Activated CD4-positive, alpha-beta T cell treated with anti-CD3 and anti-CD28 coated beads for 4 hours (primary cell): ENCODE results near the gene KAT8.
A peak's percentile ranks its signal among the peaks of the same experiment; 100 is the strongest.
"Not testable (repeated sequence)": the region's sequence is repeated elsewhere in the genome, so short reads cannot be mapped to it uniquely, and the experiment has no call there.

ENCODE experiments used
- DNase-seq, 2 donors: peaks; one replicate each; pipeline ENCODE4 v3.0.0-alpha.2; 2020

The KAT8 gene

DNA sequence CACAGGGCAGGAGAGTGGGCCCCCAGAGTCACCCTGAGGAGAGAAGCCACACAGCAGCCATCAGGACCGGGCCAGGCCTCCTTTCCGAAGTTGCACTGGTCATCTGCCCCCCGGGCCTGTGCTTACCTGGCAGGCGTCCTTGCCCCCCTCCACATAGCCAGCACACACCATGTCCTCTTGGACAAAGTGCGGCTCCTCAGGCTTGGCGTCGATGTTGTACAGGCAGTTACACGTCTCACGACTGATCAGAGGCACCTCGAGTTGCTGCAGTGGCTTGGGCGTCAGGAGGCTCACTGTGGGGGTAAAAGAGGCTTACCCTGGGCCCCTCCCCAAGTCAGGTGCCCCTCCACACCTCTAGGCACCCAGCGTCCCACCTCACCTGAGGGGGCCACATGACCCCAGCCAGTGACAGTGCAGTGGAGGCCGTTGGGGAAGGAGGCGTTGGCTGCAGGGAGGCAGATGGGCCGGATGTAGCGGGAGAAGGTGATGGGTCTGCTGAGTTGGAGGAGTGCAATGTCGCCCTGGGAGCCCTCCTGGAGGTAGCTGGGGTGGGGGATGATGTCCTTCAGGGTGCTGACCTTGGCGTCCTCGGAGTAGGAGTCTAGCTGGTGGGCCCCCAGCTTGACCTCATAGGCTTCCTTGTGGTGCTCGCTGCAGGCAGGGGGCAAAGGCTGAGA lies 15.0 kb downstream of the KAT8 start:
- no peak for DNase-seq

GRCh38 chr16:31133046-31133501 lies 15.6 kb downstream of the KAT8 start:
- DNase-seq, result no peak

DNA sequence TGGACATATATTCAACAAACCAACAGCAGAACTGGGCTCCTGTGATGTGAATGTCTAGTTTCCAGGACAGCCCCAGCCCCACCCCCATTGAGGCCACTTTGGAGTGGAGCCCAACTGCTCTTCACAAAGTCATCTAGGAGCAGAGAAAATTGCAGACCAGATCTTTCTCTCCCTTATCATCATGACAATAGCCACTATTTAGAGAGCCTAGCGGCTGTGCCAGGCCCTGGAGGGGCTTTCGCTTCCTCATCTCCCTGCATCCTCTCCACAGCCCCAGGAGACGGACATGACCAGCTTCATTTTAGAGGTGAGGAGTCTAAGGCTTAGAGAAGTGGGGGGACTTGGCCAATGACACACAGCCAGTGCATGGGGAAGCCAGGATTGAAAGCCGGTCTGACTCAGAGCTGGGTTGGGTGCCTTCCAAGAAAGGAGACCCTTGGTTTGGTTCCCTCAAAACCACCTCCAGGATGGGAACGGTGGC lies 16.7 kb downstream of the KAT8 start:
- no peak for DNase-seq

DNA sequence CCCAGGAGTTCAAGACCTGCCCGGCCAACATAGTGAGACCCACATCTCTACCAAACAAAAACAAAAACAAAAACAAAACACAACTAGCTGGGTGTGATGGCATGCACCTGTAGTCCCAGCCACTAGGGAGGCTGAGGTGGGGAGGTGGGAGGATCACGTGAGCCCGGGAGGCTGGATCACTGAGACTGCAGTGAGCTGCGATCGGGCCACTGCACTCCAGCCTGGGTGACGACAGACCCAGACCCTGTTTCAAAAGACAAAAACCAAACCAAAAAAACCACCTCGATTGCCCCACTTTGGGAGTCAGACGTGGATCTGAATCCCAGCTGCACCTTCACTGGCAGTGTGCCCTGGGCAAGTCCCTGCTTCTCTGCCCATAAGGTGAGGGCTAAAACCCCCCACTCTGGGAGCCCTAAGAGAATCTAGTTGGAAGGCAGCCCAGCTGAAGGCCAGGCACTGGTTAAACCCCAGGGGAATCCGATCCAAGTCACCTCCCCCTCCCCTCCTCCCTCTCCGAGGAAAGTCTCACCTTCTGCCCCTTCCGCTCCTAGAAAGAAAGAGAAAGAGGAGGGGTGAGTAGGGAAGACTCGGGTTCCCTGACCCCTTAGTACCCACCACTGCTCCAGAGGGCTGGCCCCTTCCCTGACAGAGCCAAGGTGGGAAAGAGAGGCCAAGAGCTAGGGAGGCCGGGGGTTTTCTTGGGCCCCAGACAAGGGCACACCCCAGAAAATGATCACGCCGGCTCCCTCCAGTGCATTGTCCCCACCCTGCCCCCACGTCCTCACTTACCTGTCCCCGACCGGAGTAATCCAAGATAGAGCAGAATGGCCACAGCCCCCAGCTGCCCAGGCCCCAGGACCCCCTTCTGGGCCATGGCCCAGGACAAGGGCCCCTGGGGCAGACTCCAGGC lies 17.4 kb downstream of the KAT8 start:
- no peak for DNase-seq

DNA sequence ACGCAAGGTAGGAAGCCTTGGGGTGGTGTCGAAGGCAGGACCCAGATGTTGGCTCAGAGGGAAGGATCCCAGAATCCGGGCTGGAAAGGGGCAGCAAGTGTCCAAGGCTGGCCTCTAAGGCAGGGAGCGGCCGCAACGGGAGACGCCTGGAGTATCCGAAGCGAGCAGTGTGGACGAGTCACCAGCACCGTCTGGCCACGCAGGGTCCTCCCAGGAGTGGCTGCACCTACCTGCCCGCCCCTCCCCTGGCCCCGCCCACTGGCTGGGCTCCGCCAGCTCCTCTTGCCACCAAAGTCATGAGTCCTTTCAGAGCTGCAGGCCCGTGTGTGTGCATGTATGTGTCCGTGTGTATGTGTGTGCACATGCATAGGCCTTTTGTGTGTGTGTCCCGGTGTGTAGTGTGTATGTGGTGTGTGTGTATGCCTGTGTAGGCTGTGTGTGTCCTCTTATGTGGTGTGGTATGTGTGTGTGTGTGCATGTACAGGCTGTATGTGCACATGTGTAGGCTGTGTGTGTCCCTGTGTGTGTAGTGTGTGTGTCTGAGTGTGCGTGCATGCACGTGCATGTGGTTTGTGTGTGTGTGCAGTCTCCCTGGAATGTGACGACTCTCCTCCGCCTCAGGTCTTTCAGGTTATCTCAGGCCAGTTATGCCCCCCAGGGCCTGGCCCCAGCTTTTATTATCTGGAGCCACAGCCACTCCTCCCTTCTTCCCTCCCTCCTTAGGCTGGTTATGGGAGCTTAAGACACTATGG lies 18.2 kb downstream of the KAT8 start, which contains the start of gene PRSS8:
PRSS8 (minus strand) TSS at position 193 of the 752 bp plus-strand sequence. CDS start 229 bp downstream, outside the sequence.
- DNase-seq, result no peak

- DNase-seq, result no peak
Measured at GRCh38 chr16:31136287-31136662, 18.8 kb downstream of the KAT8 start.

DNA sequence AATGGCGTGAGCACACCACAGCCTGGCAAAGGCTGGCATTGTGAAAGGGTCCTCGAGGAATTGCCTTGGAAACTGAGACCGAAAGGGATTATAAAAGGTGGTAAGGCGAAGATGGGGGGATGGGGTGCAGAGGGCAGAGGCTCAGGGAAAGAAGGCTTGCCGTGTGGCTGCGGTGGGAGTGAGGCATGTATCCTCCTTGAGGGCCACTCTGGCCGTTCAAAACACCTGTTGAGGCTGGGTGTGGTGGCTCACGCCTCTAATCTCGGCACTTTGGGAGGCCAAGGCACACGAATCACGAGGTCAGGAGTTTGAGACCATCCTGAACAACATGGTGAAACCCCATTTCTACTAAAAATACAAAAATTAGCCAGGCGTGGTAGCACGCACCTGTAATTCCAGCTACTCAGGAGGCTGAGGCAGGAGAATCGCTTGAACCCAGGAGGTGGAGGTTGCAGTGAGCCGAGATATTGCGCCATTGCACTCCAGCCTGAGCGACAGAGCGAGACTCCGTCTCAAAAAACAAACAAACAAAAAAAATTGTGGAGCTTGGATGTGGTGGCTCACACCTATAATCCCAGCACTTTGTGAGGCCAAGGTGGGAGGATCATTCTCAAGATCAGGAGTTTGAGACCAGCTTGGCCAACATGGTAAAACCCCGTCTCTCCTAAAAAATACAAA lies 19.5 kb downstream of the KAT8 start:
- not testable (repeated sequence) for DNase-seq

DNA sequence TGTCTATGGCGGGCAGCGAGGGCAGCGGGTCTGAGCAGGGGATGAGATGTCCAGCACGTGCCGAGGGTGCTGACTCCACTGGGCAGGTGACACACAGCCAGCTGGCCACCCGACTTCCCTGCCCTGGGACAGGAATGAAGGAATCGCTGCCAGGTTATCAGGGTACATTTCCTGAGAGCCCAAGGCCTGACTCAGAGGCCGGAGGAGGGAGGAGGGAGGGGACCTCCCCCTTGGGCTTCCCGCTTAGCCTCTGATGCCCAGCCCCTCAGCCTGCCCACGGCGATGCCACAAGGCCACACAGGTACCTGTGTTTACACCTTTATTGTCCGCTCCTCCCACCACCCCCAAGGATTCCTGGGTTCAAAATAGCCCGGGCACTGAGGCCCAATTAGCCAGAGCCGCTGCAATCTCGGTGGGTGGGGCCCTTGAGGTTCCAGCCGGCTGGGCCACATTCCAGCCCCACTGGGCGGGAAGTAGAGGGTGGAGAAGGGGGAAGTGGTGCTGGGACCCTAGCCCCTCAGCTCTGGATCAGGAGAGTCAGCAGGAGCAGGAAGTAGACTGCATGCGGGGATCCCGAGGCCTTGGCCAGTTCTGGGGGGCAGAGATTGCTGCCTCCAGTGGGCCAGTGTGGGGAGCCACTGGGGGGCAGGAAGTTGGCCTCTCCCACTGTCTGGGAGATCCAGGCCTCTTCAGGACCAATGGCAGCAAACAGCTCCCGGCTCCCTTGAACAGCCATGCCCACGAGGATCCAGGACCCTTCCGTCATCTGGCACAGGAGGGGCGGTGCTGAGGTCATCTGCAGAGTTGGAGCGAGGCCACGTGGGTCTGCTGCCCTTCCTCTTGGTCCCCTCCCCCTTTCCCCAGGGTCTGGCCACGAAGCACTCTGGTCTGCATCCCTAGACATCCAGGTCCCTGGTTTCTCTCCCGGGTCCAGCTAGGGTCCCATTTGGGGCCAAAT lies 21.4 kb downstream of the KAT8 start:
- DNase-seq, result no peak

DNA sequence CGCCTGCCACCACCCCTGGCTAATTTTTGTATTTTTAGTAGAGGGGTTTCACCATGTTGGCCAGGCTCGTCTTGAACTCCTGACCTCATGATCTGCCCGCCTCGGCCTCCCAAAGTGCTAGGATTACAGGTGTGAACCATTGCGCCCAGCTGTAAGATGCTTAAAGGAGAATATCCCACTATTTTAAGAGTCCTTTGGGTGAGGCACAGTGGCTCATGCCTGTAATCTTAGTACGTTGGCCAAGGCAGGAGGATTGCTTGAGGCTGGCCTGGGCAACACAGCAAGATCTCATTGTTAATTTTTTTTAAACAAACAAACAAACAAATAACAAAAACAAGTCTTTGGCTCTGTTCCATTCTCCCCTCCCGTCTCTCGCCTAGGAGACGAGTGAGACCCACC lies 23.6 kb downstream of the KAT8 start:
- DNase-seq, result not testable (repeated sequence)

DNA sequence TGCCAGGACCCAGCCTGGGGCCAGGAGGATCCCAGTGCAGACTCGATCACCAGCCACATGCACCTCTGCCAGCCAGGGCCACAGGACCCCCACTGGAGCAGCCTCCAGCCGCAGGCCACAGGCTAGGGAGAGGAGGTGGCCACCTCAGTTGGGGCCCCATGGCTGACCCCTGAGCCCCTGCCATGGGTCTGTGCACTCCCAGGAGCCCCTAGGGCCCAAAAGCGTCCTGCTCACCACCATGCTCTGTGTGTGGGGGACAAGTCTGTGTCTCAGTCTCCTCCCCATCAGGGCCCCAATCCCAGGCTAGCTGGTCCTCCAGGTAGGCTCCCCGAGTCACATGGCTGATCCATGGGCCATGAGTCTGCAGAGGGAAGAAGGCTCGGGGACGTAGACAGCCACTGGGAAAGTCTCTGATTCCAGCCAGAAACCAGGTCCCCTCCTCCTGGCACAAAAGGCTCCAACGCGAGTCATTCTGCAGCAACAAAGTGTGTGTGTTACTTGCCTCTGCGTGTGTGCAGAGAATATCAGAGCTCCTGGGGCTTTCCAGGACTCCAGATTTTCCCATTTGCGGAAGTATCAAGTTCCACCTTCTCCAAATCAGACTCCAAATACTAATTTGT lies 24.1 kb downstream of the KAT8 start:
- no peak for DNase-seq

DNA sequence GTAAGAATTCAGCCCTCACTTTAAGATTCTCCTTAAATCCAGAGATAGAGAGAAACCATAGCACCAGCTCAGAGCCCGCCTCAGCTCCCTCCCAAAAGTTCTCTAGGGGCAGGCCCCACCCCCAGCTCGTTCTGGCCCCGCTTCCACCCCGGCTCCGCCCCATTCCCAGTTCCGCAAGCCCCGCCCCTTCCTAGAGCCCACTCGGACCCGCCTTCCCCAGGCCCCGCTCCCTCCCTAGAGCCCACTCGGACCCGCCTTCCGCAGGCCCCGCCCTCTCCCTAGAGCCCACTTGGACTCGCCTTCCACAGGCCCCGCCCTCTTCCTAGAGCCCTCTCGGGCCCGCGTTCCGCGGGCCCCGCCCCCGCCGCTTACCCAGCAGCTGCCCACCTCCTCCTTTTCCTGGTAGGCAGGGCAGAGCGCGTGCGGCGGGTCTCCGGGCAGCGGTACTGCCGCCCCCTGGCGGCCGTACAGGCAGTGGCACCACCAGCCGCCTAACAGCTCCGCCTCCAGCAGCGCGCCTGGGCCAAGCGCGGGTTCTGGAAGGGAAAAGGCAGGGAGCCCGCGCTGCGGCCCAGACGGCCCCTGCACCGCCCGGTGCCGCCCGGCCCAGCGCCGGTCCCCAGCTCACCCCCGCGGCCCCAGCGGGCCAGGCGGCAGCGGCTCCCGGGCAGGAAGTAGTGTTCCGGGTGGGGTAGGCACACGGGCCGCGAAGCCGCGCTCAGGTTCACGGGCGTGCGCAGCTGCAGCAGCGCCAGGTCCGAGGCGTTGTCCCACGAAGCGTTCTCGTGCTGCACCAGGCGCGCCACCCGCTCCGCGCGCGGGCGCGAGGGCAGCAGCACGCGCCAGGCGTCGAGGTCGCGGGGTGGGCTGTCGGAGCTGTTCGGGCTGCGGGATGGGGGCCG lies 24.9 kb downstream of the KAT8 start:
- DNase-seq, result peak; percentile 96 to 97

GRCh38 chr16:31143011-31143693 lies 25.7 kb downstream of the KAT8 start:
- DNase-seq, result peak in 1 of 2 donors; percentile 19

DNA sequence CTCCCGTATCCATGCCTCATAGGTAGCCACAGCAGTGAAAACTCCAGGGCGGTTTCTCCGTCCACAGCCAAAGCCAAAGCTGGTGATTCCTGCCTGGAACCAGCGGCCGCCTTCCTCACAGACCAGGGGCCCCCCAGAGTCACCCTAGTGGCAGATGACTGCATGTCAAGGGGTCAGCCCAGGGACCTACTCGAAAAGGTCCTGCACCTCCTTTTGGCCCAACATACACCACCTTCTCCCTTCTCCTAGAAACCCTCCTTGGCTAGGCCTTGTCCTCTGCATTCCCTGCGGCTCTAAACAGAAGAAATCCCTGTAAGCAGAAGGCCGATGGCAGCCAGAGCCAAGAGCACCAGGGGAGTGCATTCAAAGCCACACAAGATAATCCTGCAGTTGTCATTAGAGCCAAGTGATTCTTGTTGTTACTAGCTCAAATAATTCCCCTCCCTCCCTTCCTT lies 26.3 kb downstream of the KAT8 start:
- no peak for DNase-seq

DNA sequence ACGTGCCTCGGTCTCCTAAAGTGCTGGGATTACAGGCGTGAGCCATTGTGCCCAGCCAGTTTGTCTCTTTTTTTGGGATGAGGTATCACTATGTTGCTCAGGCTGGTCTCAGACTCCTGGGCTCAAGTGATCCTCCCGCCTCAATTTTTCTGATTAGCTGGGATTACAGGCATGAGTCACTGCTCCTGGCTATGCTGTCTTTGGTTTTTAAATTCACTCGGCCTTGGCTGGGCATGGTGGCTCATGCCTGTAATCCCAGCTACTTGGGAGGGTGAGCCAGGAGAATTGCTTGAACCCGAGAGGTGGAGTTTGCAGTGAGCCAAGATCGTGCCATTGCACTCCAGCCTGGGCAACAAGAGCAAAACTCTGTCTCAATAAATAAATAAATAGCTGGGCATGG lies 27.0 kb downstream of the KAT8 start:
- DNase-seq, result not testable (repeated sequence)

DNA sequence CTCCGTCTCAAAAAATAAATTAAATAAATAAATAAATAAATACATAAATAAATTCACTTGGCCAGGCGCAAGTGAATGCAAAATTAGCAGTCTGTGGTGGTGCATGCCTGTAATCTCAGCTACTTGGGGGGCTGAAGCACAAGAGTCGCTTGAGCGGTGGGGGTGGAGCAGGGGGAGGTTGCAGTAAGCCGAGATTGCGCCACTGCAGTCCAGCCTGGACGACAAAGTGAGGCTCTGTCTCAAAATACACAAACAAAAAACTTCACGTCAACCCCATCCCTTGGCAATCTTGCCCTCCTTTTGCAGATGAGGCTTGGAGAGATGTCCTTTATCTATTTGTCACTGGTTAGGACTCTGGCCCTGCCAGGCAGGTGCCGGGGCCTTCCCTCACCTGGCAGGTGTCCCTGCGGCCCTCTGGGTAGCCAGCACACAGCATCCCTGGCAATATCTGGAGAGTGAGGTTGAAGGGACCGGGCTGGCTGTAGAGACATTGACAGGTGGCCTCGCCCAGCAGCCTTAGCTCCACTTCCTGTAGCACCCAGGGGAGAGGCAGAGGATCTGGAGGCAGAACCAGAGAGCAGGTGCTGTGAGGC lies 28.0 kb downstream of the KAT8 start:
- no peak for DNase-seq

GRCh38 chr16:31147574-31147973 lies 30.1 kb downstream of the KAT8 start:
- no peak for DNase-seq

DNA sequence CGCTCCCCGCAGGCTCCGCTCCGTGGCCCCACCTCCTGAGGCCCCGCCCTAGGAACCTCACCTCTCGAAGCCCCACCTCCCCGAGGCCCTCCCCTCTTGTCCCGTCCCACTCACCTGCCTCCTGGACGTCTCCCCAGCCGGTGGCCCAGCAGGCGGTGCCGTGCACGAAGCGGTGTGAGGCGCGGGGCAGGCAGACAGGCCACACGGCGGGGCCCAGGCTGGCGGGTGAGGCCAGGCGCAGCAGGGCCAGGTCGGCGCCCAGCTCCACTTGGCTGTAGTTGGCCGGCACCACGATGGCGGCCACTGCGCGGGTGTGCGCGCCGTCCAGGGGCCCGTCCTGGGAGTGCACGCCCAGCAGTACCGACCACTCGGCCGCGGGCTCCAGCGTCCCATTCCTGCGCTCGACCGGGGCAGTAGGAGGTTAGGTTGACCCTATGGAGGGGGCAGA lies 30.8 kb downstream of the KAT8 start:
- no peak for DNase-seq

DNA sequence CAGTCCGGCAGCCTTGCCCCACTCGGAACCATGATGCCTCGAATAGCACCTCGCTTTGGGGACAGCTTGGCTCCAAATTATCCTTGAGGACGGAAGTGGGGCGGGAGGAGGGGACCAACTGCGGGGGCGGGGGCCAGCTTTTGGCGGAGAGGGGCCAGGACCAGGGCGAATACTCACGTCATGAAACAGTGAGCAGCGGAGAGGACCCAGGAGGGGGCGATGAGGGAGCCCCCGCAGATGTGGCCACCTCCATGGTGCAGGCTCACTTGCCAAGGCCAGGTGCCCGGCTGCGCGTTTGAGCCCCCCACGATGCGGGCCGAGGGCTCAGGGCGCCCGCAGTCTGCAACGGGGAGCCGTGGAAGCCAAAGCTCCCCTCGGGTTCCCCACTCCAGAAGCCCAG lies 31.4 kb downstream of the KAT8 start:
- DNase-seq, result no peak

- DNase-seq, result no peak
Measured at GRCh38 chr16:31149332-31149731, 31.9 kb downstream of the KAT8 start.
